Measurements from ENCODE around the gene TTC39A.

TTC39A gene

GRCh38 chr1:51308636-51309035, 21.7 kb downstream of the TTC39A start:
- peaks cover 16% of the 10 kb centered on the region for H3K4me1 ChIP-seq (ENCODE audit: insufficient read depth, low read length, poor library complexity, severe bottlenecking)
- H3K36me3 ChIP-seq (ENCODE audit: insufficient read depth, low read length): no peaks in the 10 kb centered on the region
- H3K4me2 ChIP-seq (ENCODE audit: low read depth, low read length, poor library complexity, severe bottlenecking): no peak overlapping the region
- H3F3A ChIP-seq (ENCODE audit: low read depth): no peaks in the 10 kb centered on the region
- H3K27me3 ChIP-seq (ENCODE audit: insufficient read depth, low read length, poor library complexity, severe bottlenecking): no peaks in the 10 kb centered on the region
- no peak for TF ChIP-seq EZH2phosphoT487 (IDR thresholded peaks at IDR 0.05; ENCODE audit: borderline replicate concordance)
- TF ChIP-seq CTCF (conservative IDR thresholded peaks at IDR 0.05; ENCODE audit: low read length): no peak
- no peak overlapping the region for H3K4me3 ChIP-seq (ENCODE audit: low read length, poor library complexity, severe bottlenecking)
- no peaks in the 10 kb centered on the region for H3K9me2 ChIP-seq (replicated peaks; ENCODE audit: low read depth, low read length)
- H3K9me3 ChIP-seq (ENCODE audit: insufficient read depth, low read depth, low read length): no peaks in the 10 kb centered on the region
- no peak overlapping the region for H2AFZ ChIP-seq (ENCODE audit: low read length)
- H3K79me2 ChIP-seq (ENCODE audit: insufficient read depth, low read length): no peaks in the 10 kb centered on the region
- no peak overlapping the region for H3K9ac ChIP-seq (ENCODE audit: low read depth, low read length, poor library complexity, severe bottlenecking)
- H4K20me1 ChIP-seq (ENCODE audit: insufficient read depth, low read length, poor library complexity, severe bottlenecking): no peaks in the 10 kb centered on the region

- no peaks in the 10 kb centered on the region for H3K9me2 ChIP-seq (replicated peaks; ENCODE audit: low read depth, low read length)
- H3K79me2 ChIP-seq (ENCODE audit: insufficient read depth, low read length): no peaks in the 10 kb centered on the region
- H2AFZ ChIP-seq (ENCODE audit: low read length): no peak overlapping the region
- no peak overlapping the region for H3K4me3 ChIP-seq (ENCODE audit: low read length, poor library complexity, severe bottlenecking)
- TF ChIP-seq EZH2phosphoT487 (IDR thresholded peaks at IDR 0.05; ENCODE audit: borderline replicate concordance): no peak
- no peak for TF ChIP-seq CTCF (conservative IDR thresholded peaks at IDR 0.05; ENCODE audit: low read length)
- H3F3A ChIP-seq (ENCODE audit: low read depth): no peaks in the 10 kb centered on the region
- no peak overlapping the region for H3K9ac ChIP-seq (ENCODE audit: low read depth, low read length, poor library complexity, severe bottlenecking)
- H3K4me1 ChIP-seq (ENCODE audit: insufficient read depth, low read length, poor library complexity, severe bottlenecking): peaks cover 12% of the 10 kb centered on the region
- no peaks in the 10 kb centered on the region for H3K9me3 ChIP-seq (ENCODE audit: insufficient read depth, low read depth, low read length)
- H3K4me2 ChIP-seq (ENCODE audit: low read depth, low read length, poor library complexity, severe bottlenecking): no peak overlapping the region
- no peaks in the 10 kb centered on the region for H4K20me1 ChIP-seq (ENCODE audit: insufficient read depth, low read length, poor library complexity, severe bottlenecking)
- no peaks in the 10 kb centered on the region for H3K27me3 ChIP-seq (ENCODE audit: insufficient read depth, low read length, poor library complexity, severe bottlenecking)
- no peaks in the 10 kb centered on the region for H3K36me3 ChIP-seq (ENCODE audit: insufficient read depth, low read length)
These were observed 23.4 kb downstream of the TTC39A start for GRCh38 chr1:51306950-51307349.

GRCh38 chr1:51305371-51305823, 25.0 kb downstream of the TTC39A start:
- Histone ChIP-seq H3F3A (ENCODE audit: low read depth) (no peaks in the 10 kb centered on the region), H4K20me1 (ENCODE audit: insufficient read depth, low read length, poor library complexity, severe bottlenecking) (no peaks in the 10 kb centered on the region), H3K9me2 (replicated peaks; ENCODE audit: low read depth, low read length) (no peaks in the 10 kb centered on the region), H3K4me1 (ENCODE audit: insufficient read depth, low read length, poor library complexity, severe bottlenecking) (peaks cover 5% of the 10 kb centered on the region), H3K27me3 (ENCODE audit: insufficient read depth, low read length, poor library complexity, severe bottlenecking) (no peaks in the 10 kb centered on the region), H3K9ac (ENCODE audit: low read depth, low read length, poor library complexity, severe bottlenecking) (no peak overlapping the region), H2AFZ (ENCODE audit: low read length) (no peak overlapping the region), H3K9me3 (ENCODE audit: insufficient read depth, low read depth, low read length) (no peaks in the 10 kb centered on the region), H3K36me3 (ENCODE audit: insufficient read depth, low read length) (no peaks in the 10 kb centered on the region), H3K4me3 (ENCODE audit: low read length, poor library complexity, severe bottlenecking) (no peak overlapping the region), H3K4me2 (ENCODE audit: low read depth, low read length, poor library complexity, severe bottlenecking) (no peak overlapping the region), H3K79me2 (ENCODE audit: insufficient read depth, low read length) (no peaks in the 10 kb centered on the region)
- no peak for TF ChIP-seq EZH2phosphoT487 (IDR thresholded peaks at IDR 0.05; ENCODE audit: borderline replicate concordance)
- TF ChIP-seq CTCF (conservative IDR thresholded peaks at IDR 0.05; ENCODE audit: low read length): no peak
